GM15510 (cell line): ENCODE data around the gene KLRF1.

Experiments used
- POLR2A ChIP-seq: IDR thresholded peaks from 3 replicates; pipeline ENCODE4 v1.6.1; 2011; ENCODE audit warnings: borderline replicate concordance; ENCODE audit not compliant: insufficient read length; ENCODE audit errors: extremely low read depth

KLRF1 gene

GRCh38 chr12:9883175-9883574 is 55.9 kb downstream of the KLRF1 start:
- TF ChIP-seq POLR2A, result no peak

- TF ChIP-seq POLR2A, result no peak
These were observed 61.5 kb downstream of the KLRF1 start for GRCh38 chr12:9888665-9889273.
